Fibroblast of lung (primary cell): Measurements from ENCODE around the gene ARAP3.

Experiments
- CTCF ChIP-seq, 2 donors: IDR thresholded peaks in 1 of 2; conservative IDR thresholded peaks in 1 of 2; 1 replicate in 1 of 2; 2 replicates in 1 of 2; pipeline ENCODE4 v1.5.1; 2011 to 2012; ENCODE audit warnings: low read length in 2 of 2, control low read depth in 1 of 2, inconsistent platforms in 1 of 2, low read depth in 1 of 2, mild to moderate bottlenecking in 1 of 2
- EZH2 ChIP-seq: IDR thresholded peaks from 2 replicates; pipeline ENCODE4 v1.5.1; 2012; ENCODE audit warnings: low read length, control low read depth, mild to moderate bottlenecking; ENCODE audit errors: missing control alignments

DNA sequence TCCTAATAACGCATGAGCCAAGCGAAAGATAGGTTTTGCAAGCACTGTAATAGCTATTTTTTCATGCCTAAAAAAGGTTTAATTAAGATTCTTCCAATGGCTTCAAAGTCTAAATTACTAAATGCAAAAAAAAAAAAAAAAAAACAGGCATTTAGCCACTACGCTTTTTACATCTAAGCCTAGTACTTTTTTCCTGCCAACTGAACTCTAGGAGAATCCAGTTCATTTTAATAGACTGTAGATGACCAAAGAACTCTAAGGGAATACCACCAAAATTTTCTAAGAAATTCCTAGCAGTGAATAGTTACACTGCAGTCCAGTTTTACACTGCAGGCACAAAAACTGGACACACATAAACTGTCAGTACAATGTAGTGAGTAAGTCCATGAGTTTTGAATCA is 73.0 kb downstream of the ARAP3 start:
- TF ChIP-seq CTCF (conservative IDR thresholded peaks at IDR 0.05 in 1 of 2, IDR thresholded peaks at IDR 0.05 in 1 of 2; ENCODE audit: low read depth in 1 of 2, low read length in 2 of 2) (no peak), EZH2 (no peak)
